Stomach (tissue), 4 donors: ENCODE measurements around the gene CNBD2.

Source experiments
- CTCF ChIP-seq, 7 experiments: fragments of 450-650 bp in 4 of 7; fragments of 200-600 bp in 3 of 7; sonication (generic) in 3 of 7; IDR thresholded peaks; one replicate each; pipeline ENCODE4 v1.5.1; 2016 to 2019; ENCODE audit warnings: antibody characterized with exemption in 7 of 7, control low read depth in 2 of 7, mild to moderate bottlenecking in 1 of 7
- EP300 ChIP-seq: sonication (generic); formaldehyde crosslinking; IDR thresholded peaks from one replicate; pipeline ENCODE4 v1.6.1; 2017; ENCODE audit warnings: antibody characterized with exemption
- POLR2A ChIP-seq, 4 donors: fragments of 450-650 bp; IDR thresholded peaks; one replicate each; pipeline ENCODE4 v1.6.1; 2016; ENCODE audit warnings: antibody characterized with exemption in 4 of 4, control low read depth in 2 of 4, mild to moderate bottlenecking in 1 of 4, moderate library complexity in 1 of 4

- no peak for TF ChIP-seq CTCF (IDR thresholded peaks at IDR 0.05)
- no peak for TF ChIP-seq POLR2A (IDR thresholded peaks at IDR 0.05)
- TF ChIP-seq EP300: no peak
Measured at GRCh38 chr20:35950093-35950492, 18.3 kb upstream of the CNBD2 start.
